ENCODE results near the gene ASF1B.
"Not testable (repeated sequence)": the region's sequence is repeated elsewhere in the genome, so short reads cannot be mapped to it uniquely, and the experiment has no call there.

The ASF1B gene

DNA sequence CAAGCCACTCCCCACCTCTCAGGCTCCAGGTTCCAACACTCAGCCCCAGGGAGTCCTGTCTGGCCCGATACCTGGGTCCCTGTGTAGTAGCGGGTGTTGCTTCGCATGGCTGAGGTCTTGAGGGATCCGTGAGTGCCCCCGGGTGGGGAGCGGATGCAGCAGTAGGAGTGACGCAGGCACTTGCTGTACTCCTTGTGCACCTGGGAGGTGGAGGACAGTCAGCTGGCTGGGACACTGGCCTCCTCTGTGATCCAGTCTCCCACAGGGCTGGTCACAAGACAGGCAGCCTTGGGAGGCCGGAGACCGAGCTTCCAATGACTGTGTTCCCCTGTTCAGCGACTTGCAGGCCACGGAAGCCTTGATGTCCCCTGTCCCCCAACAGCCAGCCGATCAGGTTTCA is 16.3 kb upstream of the ASF1B start:
- Mint-ChIP-seq H3K27ac (peak overlapping the region in 1 of 2 donors; percentile 8), H3K27me3 (no peaks in the 10 kb centered on the region), H3K4me1 (ENCODE audit: low read depth in 2 of 2) (peaks cover 18 to 23% of the 10 kb centered on the region in 2 donors), H3K4me3 (no peak overlapping the region), H3K9me3 (no peaks in the 10 kb centered on the region), H3K36me3 (ENCODE audit: insufficient read depth) (peaks cover 17% of the 10 kb centered on the region)
- ATAC-seq (replicated peaks) (no peak), DNase-seq (no peak)

GRCh38 chr19:14150770-14151661 is 14.6 kb upstream of the ASF1B start:
- peaks cover 17% of the 10 kb centered on the region for H3K36me3 Mint-ChIP-seq (ENCODE audit: insufficient read depth)
- DNase-seq (no peak), ATAC-seq (replicated peaks) (no peak)
- H3K9me3 Mint-ChIP-seq: no peaks in the 10 kb centered on the region
- peak overlapping the region in 1 of 2 donors; percentile 98 for H3K27ac Mint-ChIP-seq
- peaks cover 18 to 23% of the 10 kb centered on the region in 2 donors for H3K4me1 Mint-ChIP-seq (ENCODE audit: low read depth in 2 of 2)
- H3K4me3 Mint-ChIP-seq: peak overlapping the region in 1 of 2 donors; percentile 85
- H3K27me3 Mint-ChIP-seq: no peaks in the 10 kb centered on the region

DNA sequence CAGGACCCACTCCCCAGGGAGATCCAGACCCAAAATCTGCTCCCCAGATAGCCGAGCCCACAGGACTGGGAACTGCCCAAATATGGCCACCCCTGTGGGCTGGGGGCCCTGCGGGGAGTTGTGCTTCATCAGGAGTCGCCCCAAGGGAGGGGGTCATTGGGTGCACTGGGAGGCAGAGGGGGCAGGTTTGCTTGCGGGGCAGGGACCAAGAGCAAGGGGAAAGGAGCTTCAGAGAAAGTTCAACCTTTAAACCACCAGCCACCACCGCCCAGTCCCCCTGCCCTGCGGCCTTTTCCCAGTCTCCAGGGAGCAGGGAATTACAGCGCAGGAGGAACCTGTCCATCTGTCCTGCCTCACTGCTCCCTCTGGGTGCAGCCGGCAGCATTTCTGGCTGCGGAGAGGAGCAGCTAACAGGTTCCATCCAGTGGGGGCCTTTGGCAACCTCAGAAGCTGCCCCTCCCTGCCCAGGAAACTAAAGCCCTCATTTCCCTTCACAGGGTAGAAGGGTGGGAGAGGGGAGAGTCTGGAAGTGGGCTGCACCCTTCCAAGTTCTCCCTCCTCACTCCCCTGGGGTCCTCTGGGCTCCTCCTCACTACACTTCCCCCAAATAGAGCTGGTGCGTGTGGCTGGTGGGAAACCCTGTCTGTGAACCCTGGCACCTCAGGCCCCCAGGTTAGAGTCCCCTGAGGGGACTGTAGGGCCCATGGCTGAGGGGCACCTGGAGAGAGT is 13.8 kb upstream of the ASF1B start:
- H3K4me1 Mint-ChIP-seq (ENCODE audit: low read depth in 2 of 2): peaks cover 23% of the 10 kb centered on the region in 2 donors
- DNase-seq (no peak), ATAC-seq (replicated peaks) (peak; percentile 13)
- peak overlapping the region; percentile 97 to 98 for H3K27ac Mint-ChIP-seq
- no peaks in the 10 kb centered on the region for H3K27me3 Mint-ChIP-seq
- H3K4me3 Mint-ChIP-seq: peak overlapping the region; percentile 82 to 85
- H3K36me3 Mint-ChIP-seq (ENCODE audit: insufficient read depth): peaks cover 17% of the 10 kb centered on the region
- H3K9me3 Mint-ChIP-seq: no peaks in the 10 kb centered on the region

DNA sequence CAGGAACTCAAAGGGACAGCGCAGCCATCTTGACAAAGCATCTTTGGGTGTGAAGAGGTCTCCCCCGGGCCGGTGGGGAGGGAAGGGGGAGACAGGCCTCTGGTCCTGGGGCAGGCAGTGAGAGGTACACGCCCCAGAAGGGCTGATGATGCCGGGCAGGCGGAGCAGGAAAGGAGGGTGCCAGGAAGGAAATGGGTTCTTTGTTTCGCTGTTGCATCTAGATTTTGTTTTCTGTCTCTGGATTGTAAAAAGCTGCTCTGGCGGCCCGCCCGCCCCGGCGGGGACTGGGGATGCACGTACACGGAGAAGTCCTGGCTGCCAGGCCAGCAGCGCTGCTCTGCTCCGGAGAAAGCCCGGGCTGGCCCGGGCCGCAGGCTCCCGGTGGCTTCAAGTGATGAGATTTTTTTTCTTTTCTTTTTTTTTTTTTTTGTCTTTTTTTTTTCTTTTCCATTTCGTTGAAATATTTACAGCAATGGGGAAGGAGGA is 13.2 kb upstream of the ASF1B start:
- ATAC-seq (replicated peaks) (peak; percentile 90), DNase-seq (peak; percentile 41 to 57 (median 44))
- H3K27ac Mint-ChIP-seq: peak overlapping the region; percentile 97 to 98

DNA sequence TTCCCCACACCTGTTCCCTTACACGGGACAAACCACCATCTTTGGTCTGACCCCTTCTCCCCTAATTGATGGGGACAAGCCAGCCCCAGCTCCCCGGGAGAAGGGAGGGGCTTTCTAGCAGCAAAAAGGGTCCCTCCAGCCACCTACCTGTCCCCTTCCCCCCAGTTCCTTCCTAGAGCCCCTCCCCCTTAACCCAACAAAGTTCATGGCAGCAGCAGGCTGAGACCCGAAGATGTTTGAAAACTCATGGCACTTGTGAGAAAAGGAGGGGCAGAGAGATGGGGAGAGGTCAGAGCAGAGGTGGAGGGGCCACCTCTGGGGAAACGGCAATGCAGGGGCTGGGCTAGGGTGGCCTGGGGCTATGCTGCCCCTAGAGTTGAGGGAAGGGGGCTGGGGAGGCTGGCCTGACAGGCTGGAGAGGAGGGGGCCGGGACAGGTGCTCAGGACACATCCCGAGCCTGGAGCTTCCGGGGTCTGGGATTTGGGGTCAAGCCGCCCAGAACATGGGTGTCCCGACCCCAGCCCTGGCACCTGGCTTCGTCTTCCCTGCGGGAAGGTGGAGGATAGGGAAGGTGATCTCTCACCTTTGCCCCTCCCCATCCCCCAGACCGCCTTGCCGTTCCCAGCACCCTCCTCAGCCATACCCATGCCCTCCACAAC is 12.5 kb upstream of the ASF1B start:
- Mint-ChIP-seq H3K27ac (peak overlapping the region; percentile 97 to 98), H3K4me1 (ENCODE audit: low read depth in 2 of 2) (peaks cover 21 to 24% of the 10 kb centered on the region in 2 donors), H3K36me3 (ENCODE audit: insufficient read depth) (peaks cover 17% of the 10 kb centered on the region), H3K27me3 (no peaks in the 10 kb centered on the region), H3K4me3 (peak overlapping the region; percentile 82 to 85), H3K9me3 (no peaks in the 10 kb centered on the region)
- ATAC-seq (replicated peaks): no peak
- DNase-seq: no peak

More for the DNA sequence above, 13.2 kb upstream of the ASF1B start:
- no peaks in the 10 kb centered on the region for H3K27me3 Mint-ChIP-seq
- H3K4me1 Mint-ChIP-seq (ENCODE audit: low read depth in 2 of 2): peaks cover 21 to 24% of the 10 kb centered on the region in 2 donors
- peak overlapping the region; percentile 82 to 85 for H3K4me3 Mint-ChIP-seq
- peaks cover 17% of the 10 kb centered on the region for H3K36me3 Mint-ChIP-seq (ENCODE audit: insufficient read depth)
- H3K9me3 Mint-ChIP-seq: no peaks in the 10 kb centered on the region

GRCh38 chr19:14147797-14148605 is 11.6 kb upstream of the ASF1B start:
- Mint-ChIP-seq H3K9me3 (no peaks in the 10 kb centered on the region), H3K4me3 (peak overlapping the region; percentile 82 to 85), H3K36me3 (ENCODE audit: insufficient read depth) (peaks cover 16% of the 10 kb centered on the region), H3K4me1 (ENCODE audit: low read depth in 2 of 2) (peaks cover 21 to 24% of the 10 kb centered on the region in 2 donors), H3K27me3 (no peaks in the 10 kb centered on the region), H3K27ac (peak overlapping the region; percentile 97 to 98)
- peak; percentile 59 for ATAC-seq (replicated peaks)
- DNase-seq: peak; percentile 39 to 45 (median 42)

DNA sequence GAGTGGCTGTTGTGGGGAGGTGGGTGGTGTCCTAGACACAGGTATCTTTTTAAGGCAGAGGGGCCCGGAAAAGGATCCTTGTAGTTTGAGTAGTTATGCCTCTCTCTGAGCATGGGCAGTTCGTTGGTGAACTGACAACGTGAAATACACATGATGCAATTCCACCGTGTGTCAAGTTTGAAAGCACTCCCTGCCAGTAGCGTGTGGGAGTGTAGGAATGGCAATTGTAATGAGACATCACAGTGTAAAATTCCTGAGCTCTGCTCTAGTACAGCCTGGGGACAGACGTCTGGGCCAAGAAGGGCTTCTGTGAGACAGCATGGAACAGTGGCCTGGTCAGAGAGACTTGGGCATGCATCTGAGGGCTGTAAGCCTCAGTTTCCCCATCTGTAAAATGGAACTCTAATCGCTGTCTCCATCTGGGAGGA is 10.4 kb upstream of the ASF1B start:
- Mint-ChIP-seq H3K27ac (no peak overlapping the region), H3K4me1 (ENCODE audit: low read depth in 2 of 2) (peaks cover 21 to 30% of the 10 kb centered on the region in 2 donors), H3K9me3 (no peaks in the 10 kb centered on the region), H3K27me3 (no peaks in the 10 kb centered on the region), H3K4me3 (no peak overlapping the region), H3K36me3 (ENCODE audit: insufficient read depth) (peaks cover 14% of the 10 kb centered on the region)
- ATAC-seq (replicated peaks): no peak
- DNase-seq: no peak

DNA sequence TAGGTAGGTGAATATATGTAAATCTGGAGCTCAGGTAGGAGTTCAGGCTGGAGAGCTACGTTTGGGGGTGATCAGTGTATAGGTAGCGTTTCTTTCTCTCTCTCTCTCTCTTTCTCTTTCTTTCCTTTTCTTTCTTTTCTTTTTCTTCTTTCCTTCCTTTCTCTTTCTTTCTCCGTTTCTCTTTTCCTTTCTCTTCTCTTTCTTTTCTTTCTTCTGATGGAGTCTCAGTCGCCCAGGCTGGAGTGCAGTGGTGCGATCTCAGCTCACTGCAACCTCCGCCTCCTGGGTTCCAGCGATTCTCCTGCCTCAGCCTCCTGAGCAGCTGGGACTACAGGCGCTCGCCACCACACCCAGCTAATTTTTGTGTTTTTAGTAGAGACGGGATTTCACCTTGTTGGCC is 9.8 kb upstream of the ASF1B start:
- peaks cover 14% of the 10 kb centered on the region for H3K36me3 Mint-ChIP-seq (ENCODE audit: insufficient read depth)
- H3K27ac Mint-ChIP-seq: peak overlapping the region in 1 of 2 donors; percentile 3
- H3K9me3 Mint-ChIP-seq; ATAC-seq (replicated peaks); H3K27me3 Mint-ChIP-seq; H3K4me3 Mint-ChIP-seq; DNase-seq: not testable (repeated sequence)
- H3K4me1 Mint-ChIP-seq (ENCODE audit: low read depth in 2 of 2): peaks cover 21 to 30% of the 10 kb centered on the region in 2 donors

- no peak for ATAC-seq (replicated peaks)
Measured at GRCh38 chr19:14145381-14145780, 9.0 kb upstream of the ASF1B start.

DNA sequence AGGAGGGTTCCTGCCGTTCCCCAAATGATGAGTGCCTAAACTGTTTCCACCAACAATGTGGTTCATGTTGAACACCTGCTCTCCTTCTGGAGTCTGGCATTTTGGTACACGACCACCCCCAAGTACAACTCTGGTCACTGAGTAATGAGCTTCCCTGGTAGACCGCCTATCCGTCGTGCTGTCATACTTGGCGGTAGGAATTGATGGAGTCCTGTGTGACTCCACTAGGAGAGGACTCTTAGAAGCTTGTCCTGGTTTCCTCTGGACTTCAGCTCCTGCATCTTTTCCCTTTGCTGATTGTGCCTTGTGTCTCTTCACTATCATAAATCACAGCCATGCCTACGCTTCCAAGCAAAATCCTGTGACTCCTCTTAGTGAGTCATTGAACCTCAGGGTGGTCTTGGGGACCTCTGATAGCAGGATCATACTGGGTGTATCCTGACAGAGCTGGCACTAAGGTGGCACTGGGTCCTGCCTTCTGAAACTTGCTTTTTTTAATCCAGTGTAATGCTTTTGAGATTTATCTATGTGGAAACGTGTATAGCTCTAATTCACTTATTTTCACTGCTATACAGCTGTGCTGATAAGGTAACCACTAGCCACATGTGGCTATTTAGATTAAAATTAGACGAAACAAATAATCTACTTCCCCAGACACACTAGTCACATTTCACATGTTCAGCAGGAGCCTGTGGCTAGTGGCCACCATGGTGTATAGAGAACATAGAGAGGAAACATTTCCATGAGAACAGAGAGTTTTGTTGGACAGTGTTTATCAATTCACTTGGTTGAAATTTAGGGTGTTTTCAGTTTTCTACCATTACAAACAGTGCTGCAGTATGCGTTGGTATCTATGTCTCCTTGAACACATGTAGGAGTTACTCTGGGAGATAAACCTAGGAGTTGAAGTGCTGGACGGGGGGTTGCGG is 6.1 kb upstream of the ASF1B start:
- Mint-ChIP-seq H3K4me1 (ENCODE audit: low read depth in 2 of 2) (peaks cover 8 to 23% of the 10 kb centered on the region in 2 donors), H3K27me3 (no peaks in the 10 kb centered on the region), H3K9me3 (no peaks in the 10 kb centered on the region), H3K4me3 (no peak overlapping the region), H3K36me3 (ENCODE audit: insufficient read depth) (peaks cover 6% of the 10 kb centered on the region), H3K27ac (no peak overlapping the region)
- ATAC-seq (replicated peaks) (no peak), DNase-seq (no peak)

More at GRCh38 chr19:14145381-14145780, 9.0 kb upstream of the ASF1B start:
- peaks cover 21 to 30% of the 10 kb centered on the region in 2 donors for H3K4me1 Mint-ChIP-seq (ENCODE audit: low read depth in 2 of 2)
- H3K4me3 Mint-ChIP-seq: no peak overlapping the region
- H3K27ac Mint-ChIP-seq: peak overlapping the region; percentile 3 to 64
- no peak for DNase-seq
- no peaks in the 10 kb centered on the region for H3K9me3 Mint-ChIP-seq
- H3K36me3 Mint-ChIP-seq (ENCODE audit: insufficient read depth): peaks cover 14% of the 10 kb centered on the region
- no peaks in the 10 kb centered on the region for H3K27me3 Mint-ChIP-seq

DNA sequence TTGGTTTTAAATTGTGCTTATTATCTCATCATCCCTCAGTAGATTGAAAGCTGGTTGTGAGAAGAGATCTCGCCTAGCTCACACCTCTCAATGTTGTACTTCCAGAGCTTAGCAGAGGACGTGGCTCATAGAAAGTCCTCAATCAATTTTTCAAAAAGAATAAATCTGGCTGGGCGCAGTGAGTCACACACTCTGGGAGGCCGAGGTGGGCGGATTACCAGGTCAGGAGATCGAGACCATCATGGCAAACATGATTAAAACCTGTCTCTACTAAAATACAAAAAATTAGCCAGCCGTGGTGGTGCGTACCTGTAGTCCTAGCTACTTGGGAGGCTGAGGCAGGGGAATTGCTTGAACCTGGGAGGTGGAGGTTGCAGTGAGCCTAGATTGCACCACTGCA is 4.7 kb upstream of the ASF1B start:
- Mint-ChIP-seq H3K4me3 (no peak overlapping the region), H3K9me3 (no peaks in the 10 kb centered on the region), H3K36me3 (ENCODE audit: insufficient read depth) (peaks cover 15% of the 10 kb centered on the region), H3K4me1 (ENCODE audit: low read depth in 2 of 2) (peaks cover 8 to 27% of the 10 kb centered on the region in 2 donors), H3K27me3 (no peaks in the 10 kb centered on the region), H3K27ac (no peak overlapping the region)
- ATAC-seq (replicated peaks) (no peak), DNase-seq (no peak)

- peaks cover 16 to 26% of the 10 kb centered on the region in 2 donors for H3K4me1 Mint-ChIP-seq (ENCODE audit: low read depth in 2 of 2)
- H3K9me3 Mint-ChIP-seq: no peaks in the 10 kb centered on the region
- DNase-seq (no peak), ATAC-seq (replicated peaks) (no peak)
- peaks cover 18% of the 10 kb centered on the region for H3K36me3 Mint-ChIP-seq (ENCODE audit: insufficient read depth)
- no peaks in the 10 kb centered on the region for H3K27me3 Mint-ChIP-seq
- no peak overlapping the region for H3K27ac Mint-ChIP-seq
- no peak overlapping the region for H3K4me3 Mint-ChIP-seq
Measured at GRCh38 chr19:14139944-14140343, 3.6 kb upstream of the ASF1B start.

Data from effector memory CD8-positive, alpha-beta T cell (primary cell).